Stimulated activated CD4-positive, alpha-beta T cell treated with anti-CD3 and anti-CD28 coated beads, Interleukin-12 subunit alpha, Interleukin-12 subunit beta, amount 100 ng/mL, for 48 hours (primary cell): ENCODE data around the gene TSPYL6.
"Not testable (repeated sequence)": the region's sequence is repeated elsewhere in the genome, so short reads cannot be mapped to it uniquely, and the experiment has no call there.

ENCODE experiments used
- DNase-seq, 3 donors: peaks; one replicate each; pipeline ENCODE4 v3.0.0-alpha.2; 2020; ENCODE audit warnings: low read depth in 2 of 3, low spot score in 1 of 3

Gene TSPYL6

GRCh38 chr2:54256091-54256694 is at the start of gene TSPYL6:
Gene TSPYL6 (minus strand): TSS chr2:54256229. CDS start chr2:54256151, 78 bp downstream.
- no peak for DNase-seq

- DNase-seq = no peak
These were observed 47.6 kb upstream of the TSPYL6 start for GRCh38 chr2:54303631-54304030.

GRCh38 chr2:54298514-54298913 is 42.5 kb upstream of the TSPYL6 start:
- no peak for DNase-seq

GRCh38 chr2:54295911-54296310 is 39.9 kb upstream of the TSPYL6 start:
- DNase-seq = no peak

GRCh38 chr2:54294665-54295064 is 38.6 kb upstream of the TSPYL6 start:
- not testable (repeated sequence) for DNase-seq

GRCh38 chr2:54290356-54291025 is 34.5 kb upstream of the TSPYL6 start:
- DNase-seq = no peak

- no peak for DNase-seq
These were observed 33.9 kb upstream of the TSPYL6 start for GRCh38 chr2:54289917-54290316.

- DNase-seq = no peak
These were observed 31.5 kb upstream of the TSPYL6 start for GRCh38 chr2:54287532-54287931.

GRCh38 chr2:54285451-54285850 is 29.4 kb upstream of the TSPYL6 start:
- no peak for DNase-seq

GRCh38 chr2:54284826-54285225 is 28.8 kb upstream of the TSPYL6 start:
- no peak for DNase-seq

GRCh38 chr2:54279385-54279784 is 23.4 kb upstream of the TSPYL6 start:
- no peak for DNase-seq

GRCh38 chr2:54275541-54275940 is 19.5 kb upstream of the TSPYL6 start:
- DNase-seq = no peak

- DNase-seq = no peak
These were observed 18.8 kb upstream of the TSPYL6 start for GRCh38 chr2:54274781-54275242.

- no peak for DNase-seq
These were observed 16.0 kb upstream of the TSPYL6 start for GRCh38 chr2:54271843-54272627.

- DNase-seq = no peak
These were observed 15.2 kb upstream of the TSPYL6 start for GRCh38 chr2:54271189-54271588.

- no peak for DNase-seq
These were observed 11.5 kb upstream of the TSPYL6 start for GRCh38 chr2:54267577-54267976.

GRCh38 chr2:54265081-54265480 is 9.1 kb upstream of the TSPYL6 start:
- DNase-seq = not testable (repeated sequence)

- DNase-seq = no peak
These were observed 6.2 kb upstream of the TSPYL6 start for GRCh38 chr2:54262015-54262765.

- DNase-seq = no peak
These were observed 5.5 kb upstream of the TSPYL6 start for GRCh38 chr2:54261537-54261936.

GRCh38 chr2:54260241-54260595 is 4.2 kb upstream of the TSPYL6 start:
- DNase-seq = no peak

- no peak for DNase-seq
These were observed 3.6 kb upstream of the TSPYL6 start for GRCh38 chr2:54259413-54260240.
